HG03139 (cell line): ENCODE measurements around the gene TMEM52.
"Not testable (repeated sequence)": the region's sequence is repeated elsewhere in the genome, so short reads cannot be mapped to it uniquely, and the experiment has no call there.

Source experiments
- ATAC-seq: cut with Tn5 transposase; IDR thresholded peaks from one replicate; pipeline ENCODE4 v1.9.1; 2021; ENCODE audit not compliant: unreplicated experiment

Gene TMEM52

DNA sequence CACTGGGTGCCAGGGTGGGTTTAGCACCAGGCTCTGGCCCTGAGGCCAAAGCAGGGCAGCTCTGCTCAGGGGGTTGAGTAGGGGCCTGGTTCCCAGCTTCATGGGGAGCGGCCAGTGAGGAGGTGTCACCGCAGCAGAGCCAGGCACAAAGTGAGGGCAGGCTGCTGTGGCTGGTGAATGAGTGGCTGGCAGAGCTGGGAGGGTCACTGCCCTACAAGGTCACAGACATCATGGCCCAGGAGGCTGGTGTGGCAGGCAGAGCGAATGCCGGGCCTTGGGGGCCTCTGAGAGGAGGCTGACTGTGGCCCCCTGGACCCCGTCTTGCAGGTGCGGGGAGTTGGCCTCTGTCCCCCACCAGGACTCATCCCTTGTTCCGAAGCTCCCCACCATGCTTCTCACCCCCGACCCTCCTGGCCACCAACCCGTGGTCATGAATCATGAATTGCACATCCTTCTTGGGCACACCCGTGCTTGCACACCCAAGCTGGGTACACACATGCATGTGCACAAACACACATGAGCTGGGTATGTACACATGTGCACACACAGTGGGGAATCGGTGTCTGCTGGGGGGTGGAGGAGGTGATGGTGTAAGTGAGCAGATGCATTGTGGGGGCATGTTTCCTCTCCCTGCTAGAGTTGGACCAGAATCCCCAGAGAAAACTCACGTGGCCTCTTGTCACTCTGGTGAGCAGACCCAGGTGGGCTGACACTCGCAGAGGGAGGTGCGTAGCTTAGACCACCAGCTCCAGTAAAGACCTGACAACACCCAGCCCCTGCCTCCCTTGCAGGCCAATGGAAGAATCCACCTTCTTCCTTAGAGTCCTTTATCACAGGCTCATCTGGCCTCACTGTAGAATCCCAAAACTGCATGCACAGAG lies 23.4 kb downstream of the TMEM52 start:
- no peak for ATAC-seq

DNA sequence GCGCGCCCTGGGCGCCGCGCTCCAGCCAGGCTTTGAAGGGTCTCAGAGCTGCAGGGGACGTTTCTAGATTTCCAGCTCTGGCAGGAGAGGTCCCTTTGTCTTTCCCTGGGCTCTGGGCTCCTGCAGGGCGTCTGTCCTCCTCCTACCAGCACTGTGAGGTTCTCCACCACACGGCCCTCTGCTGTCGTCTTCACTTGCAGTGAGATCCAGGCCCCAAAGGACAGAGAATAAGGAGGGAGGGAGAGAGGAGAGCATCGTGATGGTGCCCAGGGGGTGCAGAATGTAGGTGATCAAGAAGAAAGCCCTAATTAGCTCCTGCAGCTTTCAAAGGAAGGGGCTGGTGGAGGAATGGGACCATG lies 24.0 kb downstream of the TMEM52 start:
- no peak for ATAC-seq

DNA sequence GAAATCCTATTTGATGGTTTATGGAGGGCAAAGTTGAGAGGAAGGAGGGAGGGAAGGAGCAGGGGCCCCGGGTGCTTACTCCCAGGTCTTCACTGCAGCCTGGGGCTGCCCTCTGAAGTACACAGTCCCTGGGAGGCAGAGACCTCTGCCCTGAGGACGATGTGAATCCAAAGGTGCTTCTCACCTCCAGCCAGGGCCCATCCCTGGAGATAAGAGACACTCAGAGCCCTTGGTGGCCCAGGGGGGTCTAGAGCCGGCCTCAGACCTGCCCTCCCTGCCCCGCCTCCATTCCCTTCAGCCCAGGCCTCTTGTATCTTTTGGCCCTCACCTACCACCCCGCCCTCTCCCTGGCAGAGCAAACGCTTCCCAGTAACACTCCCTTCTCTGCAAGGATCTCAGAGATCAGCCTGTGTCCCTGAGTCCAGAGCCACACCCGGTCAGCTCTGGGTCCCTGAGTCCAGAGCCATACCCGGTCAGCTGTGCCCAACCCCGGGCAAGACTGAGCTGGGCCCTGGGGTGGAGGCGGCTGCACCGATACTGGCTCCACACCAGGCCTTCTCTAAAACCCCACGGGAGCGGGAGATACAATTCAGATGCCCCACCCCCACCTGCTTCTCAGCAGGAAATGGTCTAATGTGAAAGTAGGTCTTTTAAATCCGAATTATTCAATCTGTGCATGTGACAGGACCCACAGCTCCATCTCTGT lies 24.6 kb downstream of the TMEM52 start:
- no peak for ATAC-seq

DNA sequence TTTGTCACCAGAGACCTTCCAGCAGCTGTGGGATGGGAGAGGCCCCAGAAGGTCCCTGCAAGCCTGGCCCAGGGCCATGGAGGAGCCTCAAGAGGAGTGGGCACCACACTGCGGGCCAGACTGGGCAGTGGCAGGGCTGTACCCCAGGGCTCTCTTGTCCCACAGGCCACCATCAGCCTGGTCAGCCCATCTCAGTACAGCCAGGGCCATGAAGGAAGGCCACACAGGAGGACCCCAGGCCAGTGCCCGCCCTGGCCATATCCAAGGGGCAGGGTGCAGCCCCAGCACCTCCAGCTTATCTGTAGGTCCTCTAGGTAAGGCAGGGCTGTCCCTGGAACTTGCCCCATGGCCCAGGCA lies 25.1 kb downstream of the TMEM52 start:
- ATAC-seq = no peak

DNA sequence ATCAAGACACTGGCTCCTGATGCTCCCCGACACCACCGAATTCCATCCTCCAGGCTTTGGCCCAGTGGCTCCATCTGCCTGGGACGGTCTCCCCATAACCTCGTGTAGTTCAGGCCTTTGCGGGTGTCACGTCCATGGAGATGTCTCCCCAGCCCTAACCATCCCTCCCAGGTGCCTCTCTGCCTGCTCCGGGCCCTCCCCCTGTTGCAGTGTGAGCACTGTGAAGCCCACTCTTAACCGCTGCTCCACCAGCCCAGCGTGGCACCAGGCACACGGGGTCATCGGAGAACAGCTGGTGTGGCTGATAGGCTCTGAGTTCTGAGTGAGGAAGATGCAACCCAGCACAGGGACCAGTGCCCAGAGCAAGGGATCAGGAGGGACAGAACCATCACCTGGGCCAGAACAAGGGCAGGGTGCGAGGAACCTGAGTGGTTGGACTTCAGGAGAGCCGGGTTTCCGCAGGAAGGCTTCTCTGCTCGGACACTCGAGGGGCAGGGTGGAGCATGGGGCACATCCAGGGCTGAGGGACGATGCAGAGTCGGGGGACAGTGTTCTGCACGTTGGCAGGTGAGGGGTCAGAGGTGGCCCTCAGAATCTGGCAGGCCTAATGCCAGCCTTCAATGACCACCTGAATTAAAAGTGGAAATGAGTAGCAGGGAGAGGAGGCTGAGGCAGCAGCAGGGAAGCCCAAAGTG lies 25.6 kb downstream of the TMEM52 start:
- no peak for ATAC-seq

DNA sequence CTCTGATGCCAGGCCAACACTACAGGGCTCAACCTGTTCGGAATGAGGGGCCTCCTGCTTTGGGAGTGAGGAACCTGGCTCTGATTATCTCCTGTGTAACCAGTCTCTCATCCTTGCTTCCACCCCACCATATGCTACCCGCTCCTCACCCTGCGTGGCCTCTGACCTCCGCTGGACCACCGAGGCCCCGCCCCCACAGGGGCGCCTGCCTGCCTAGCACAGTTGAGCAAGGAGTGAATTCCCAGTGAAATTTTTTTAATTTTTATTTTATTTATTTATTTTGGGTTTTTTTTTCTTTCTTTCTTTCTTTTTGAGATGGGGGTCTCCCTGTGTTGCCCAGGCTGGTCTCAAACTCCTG lies 26.3 kb downstream of the TMEM52 start:
- no peak for ATAC-seq

DNA sequence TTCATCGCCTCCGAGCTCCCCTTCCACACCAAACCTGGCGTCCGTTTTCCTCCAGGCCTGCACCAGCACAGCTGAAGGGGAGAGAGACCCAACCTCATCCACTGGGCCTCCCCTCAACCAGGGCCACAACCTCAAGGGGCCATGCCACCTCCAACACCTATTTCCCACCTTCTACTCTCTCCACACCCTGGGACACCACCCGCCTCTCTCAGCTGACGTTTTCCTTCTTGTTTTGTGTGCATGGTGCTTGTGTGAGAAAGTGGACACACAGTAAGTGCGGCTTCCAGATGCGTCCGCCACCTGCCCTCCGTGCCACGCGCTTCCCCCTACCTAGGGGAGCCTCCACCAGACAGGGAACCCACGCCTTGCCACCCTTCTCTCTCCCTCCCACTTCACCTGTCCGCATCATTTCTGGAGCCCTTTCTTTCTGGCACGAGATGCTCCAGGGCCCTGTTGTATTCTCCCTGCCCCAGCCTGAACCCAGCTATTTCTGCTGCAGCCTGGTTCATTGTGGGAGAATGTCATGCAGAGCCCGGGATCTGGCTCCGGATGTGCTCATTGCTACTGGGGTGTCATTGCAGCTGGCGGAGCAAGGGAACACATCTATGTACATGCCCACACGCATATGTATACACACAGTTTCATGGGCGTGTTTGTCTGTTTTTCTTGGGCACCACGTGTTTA lies 26.9 kb downstream of the TMEM52 start:
- no peak for ATAC-seq

DNA sequence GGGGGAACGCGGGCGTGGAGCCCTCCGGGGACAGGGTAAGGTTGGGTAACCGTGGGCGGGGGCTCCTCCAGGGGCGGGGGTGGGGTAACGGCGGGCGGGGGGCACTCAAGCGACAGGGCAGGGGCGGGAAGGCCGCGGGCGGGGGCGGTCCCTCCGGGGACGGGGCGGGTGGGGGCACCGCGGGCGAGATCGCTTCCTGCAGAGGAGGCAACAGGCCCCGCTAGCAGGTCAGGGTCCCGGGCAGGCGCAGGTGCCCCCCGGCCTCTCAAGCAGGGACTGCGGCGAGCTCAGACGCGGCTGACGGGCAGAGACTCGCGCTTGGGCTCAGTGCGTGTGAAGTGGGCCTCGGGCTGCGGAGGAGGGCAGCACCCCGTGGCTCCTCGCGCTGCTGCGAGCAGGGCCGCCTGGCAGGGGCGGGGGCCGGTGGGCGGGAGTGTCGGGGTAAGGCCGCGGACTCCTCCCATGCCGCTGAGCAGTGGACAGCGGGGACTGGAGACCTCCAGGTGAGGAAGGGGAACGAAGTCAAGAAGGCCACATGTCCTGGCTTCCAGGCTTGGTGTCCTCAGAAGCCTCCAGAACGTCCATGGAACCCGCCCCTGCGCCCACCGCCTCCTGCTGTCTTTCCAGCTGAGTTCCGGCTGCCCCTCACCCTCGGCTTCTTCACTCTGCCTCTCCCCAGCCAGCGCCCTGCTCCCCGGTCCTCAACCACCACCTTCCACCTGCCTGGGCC lies 27.6 kb downstream of the TMEM52 start:
- ATAC-seq = peak; percentile 11

DNA sequence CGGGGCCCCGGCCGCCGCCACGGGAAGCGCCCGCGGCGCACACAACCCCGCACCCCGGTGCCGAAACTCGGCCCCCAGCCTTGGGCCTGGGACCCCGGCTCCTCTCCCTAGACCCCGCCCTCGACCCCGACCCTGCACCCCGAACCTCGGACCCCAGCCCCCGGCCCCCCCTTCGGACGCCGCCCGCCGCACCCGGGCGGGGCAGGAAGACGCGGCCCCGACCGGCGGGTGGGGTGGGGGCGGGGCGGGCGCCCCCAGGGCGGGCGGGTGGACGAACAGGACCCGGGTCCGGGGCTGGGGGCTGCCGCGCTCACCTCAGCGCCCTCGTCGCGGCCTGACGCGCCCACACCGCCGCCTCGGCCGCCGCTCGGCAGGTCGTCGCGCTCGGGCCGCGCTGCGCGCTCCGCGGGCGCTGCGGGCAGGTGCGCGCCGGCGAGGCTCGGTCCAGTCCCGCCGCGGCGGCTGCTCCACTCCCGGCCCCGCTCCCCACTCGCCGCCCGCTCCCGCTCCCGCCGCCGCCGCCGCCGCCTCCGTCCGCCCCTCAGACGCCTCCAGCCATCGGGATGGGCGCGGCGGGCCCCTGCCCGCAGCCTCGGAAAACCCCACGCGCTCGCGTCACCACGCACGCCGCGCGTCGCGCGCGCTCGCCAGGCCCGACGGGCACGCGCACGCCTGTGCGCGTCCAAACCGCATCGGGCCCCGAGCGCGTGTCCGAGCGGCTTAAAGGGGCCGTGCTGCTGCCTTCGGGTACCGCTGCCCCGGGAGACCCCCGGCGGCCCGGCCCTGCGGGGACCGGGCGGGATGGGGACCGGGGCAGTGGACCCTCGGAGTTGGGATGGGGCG lies 28.4 kb downstream of the TMEM52 start, which contains the start of gene GNB1:
Gene GNB1, minus strand, starts transcription at position 582 of the 843 bp plus-strand sequence. CDS start 65,634 bp downstream, outside the sequence.
- peak; percentile 52 for ATAC-seq

DNA sequence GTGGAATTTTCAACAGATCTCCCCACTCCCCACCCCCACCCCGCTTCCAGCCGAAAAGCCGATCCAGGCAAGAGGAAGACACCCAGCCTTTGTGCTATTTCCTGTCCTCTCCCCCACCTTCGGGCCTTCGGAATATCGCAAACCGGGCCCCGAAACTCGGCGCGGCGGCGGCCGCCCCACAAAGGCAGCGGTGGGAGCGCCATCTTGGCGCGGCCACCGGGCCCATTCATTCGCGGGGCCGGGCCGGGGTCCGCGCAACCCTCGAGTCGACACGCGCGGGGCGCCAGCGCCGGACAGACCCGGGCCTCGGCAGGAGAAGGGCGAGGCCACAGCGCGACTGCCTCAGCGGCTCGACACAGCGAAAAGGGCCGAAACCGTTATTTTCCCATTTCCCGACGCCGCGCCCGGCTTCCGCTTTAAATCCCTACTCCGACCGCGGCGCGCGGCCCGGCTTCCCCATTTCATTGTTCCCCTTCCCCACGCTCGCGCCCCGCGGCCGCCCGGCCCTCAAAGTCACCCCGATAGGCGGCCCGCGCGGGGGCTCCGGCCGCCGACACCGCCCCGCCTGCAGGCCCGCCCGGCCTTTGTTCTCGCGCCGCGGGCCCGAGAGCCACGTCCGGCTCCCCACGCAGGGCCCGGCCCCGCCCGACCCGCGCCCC lies 29.1 kb downstream of the TMEM52 start:
- peak; percentile 21 for ATAC-seq

DNA sequence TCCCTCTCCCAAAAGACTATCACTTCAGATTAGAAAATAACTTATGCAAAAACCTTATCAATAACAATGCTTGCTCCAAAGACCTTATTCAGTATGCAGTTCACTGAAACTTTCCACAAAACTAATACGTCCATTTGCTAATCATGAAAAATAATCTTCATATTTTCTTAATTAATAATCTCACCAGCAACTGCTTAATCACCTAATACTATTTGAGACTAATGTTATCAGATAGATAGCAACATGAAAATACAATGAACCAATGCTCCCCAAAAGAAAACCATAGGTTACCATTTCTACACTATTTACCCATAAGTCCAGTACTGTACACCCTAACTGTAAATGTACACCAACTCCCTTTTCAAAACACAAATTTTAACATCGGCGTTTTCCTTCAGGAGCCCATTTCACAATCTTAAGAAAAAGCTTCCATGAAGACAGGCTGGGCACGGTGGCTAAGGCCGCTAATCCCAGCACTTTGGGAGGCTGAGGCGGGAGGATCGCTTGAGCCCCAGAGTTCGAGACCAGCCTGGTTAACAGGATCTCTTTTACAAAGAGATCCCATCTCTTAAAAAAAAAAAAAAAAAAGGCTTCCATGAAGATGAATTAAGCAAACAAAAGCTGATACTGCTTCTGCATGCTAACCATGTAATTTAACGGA lies 29.9 kb downstream of the TMEM52 start:
- ATAC-seq = no peak

DNA sequence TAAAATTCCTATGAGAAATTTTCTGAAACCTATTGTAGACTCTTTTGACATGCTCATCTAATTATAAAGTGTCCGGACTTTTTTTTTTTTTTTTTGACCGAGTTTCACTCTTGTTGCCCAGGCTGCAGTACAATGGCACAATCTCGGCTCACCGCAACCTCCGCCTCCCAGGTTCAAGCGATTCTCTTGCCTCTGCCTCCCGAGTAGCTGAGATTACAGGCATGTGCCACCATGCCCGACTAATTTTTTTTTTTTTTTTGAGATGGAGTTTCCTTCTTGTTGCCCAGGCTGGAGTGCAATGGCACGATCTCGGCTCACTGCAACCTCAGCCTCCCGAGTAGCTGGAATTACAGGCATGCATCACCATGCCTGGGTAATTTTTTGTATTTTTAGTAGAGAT lies 35.2 kb downstream of the TMEM52 start:
- not testable (repeated sequence) for ATAC-seq

DNA sequence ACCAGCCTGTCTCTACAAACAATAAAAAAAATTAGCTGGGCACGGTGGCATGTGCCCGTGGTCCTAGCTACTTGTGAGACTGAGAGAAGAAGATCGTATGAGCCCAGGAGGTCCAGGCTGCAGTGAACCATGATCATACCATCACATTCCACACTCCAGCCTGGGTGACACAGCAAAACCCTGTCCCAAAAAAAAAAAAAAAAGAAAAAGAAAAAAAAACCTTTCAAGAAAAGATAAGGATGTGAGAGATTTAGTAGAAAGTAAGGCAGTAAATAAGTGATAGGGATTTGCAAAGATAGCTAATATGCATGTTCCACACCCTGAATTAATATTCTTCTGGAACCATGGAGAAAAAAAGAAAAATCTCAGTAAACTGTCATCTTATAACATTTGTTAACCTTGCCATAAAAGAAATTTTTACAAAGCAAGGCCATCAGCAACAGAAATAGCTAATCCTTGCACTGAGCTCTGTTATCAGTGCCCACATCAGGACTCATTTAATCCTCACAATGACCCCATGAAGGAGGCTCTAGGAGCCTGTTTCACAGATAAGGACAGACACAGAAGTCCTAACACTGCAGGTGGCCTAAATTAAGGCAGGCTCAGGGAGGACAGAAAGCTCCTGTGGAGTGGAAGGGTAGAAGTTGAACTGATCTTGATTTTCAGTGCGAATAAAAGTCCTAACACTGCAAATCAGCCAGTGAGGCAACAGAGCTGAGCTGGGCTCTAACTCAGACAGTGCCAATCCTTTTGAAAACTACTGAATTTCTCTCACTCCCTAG lies 35.8 kb downstream of the TMEM52 start:
- no peak for ATAC-seq

DNA sequence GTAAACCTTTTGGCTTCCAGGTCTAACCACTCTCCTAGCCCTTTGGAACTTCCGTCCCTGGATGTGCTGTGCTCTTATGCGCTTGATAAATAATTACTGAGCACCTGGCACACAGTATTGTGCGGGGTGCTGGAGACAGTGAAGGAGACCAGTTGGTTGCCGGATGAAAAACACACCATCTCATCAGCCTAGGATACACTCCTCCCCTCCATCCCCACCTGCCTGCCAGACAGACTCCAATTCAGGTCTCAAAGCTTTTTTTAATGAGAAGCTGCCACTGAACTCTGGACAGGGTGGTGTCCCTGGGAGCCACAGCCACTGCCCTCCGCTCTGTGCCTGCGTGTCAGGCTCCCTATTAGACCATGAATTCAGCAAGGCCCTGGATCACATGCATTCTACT lies 37.4 kb downstream of the TMEM52 start:
- ATAC-seq = no peak

DNA sequence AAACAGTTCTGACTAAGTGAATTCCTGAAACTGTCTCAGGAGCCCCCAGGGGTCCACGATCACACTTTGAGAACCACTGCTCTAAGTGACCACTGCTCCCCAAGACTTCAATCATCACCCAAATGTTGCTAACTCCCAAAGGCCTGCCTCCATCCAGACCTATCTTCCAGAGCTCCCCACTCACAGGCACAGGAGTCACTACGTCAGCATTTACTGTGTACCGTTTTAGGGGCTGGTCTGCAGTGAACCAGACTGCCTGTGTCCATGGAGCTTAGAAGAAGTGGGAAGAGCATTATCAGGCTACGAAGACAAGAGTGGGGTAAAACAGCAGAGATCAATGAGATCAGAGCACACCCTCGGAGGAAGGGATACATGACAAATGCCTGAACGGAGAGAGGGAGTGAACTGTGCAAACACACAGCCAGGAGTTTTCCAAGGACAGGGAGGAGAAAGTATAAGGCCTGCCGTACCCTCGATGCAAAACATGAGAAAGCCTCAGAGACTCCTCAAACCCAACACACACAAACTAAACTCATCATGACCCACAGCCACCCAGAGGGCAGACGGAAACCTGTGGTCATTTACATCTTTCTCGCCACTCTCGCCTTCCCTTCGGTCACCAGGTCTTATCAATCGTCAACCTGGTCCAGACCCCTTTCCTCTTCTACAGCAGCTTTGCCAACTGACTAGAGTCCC lies 38.3 kb downstream of the TMEM52 start:
- no peak for ATAC-seq

DNA sequence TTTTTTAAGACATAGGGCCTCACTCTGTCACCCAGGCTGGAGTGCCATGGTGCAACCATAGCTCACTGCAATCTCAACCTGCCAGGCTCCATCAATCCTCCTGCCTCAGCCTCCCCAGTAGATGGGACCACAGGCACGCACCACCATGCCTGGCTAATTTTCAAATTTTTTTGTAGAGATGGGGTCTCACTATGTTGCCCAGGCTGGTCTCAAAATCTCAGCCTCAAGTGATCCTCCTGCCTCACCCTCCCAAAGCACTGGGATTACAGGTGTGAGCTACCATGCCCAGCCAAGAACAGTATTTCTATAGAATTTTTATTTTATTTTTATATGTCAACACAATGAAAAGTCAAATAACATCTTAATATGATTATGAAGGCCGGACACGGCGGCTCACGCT lies 39.1 kb downstream of the TMEM52 start:
- no peak for ATAC-seq

DNA sequence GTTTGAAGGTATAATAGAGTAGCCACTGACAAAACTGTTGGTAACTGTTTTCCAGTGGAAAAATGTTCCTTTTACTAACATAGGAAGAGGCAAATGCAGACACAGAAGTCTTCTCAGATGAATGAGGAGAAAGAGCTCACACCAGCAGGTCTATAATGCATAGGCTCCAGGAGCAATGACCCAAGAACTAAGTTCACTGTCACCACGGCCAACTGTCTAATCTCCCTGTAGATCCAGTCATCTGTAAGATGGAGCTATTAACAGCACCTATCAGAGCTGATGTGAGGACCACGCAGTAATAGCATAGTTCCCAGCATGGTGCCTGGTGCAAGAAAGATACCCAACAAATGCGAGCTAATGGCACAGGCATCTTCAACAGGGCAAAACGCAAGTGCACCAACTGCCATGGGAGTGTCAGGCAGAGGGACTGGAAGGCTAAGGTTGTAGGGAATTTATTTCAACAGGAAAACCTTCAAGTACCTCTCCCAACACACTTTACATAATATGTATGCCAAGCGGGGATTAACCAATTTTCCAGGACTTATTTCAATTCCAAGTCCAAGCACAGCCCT lies 41.1 kb downstream of the TMEM52 start:
- ATAC-seq = no peak
